A549 (cell line): ENCODE results near the gene DYNC1H1. TPM values are rescaled to one million over a fixed set of nuclear protein-coding genes. Genes with fewer than 3 reads are reported as not detected.

Experiments
- ATAC-seq, 2 experiments: fragments of 200-7000 bp in 1 of 2; fragments of >200 bp in 1 of 2; cut with Nextera tagmentation in 1 of 2; cut with Tn5 transposase in 1 of 2; 3 replicates each; pipeline versions ENCODE4 v1.8.0 to v1.9.1; 2018 to 2020; ENCODE audit warnings: mild to moderate bottlenecking in 1 of 2, moderate library complexity in 1 of 2
- CTCF ChIA-PET: fragments of 300-600 bp; sonication (Branson Sonifier 250); formaldehyde crosslinking; extraction: SDS; loops from one replicate; lab custom pipeline; 2021; ENCODE audit warnings: antibody characterized with exemption, inconsistent platforms; lab: Yijun Ruan, JAX
- POLR2A ChIA-PET: fragments of 350-600 bp; formaldehyde crosslinking; extraction: SDS; loops from one replicate; lab custom pipeline; 2021; ENCODE audit warnings: antibody characterized with exemption, inconsistent platforms; lab: Yijun Ruan, JAX
- DNase-seq, 2 experiments: peaks; one replicate each; pipeline versions ENCODE4 v3.0.0 to v3.0.0-alpha.2; 2011 to 2016; ENCODE audit warnings: low read depth in 1 of 2, low spot score in 1 of 2
- FAIRE-seq: peaks from 2 replicates; lab custom pipeline; 2011; peaks lifted over from hg19 to GRCh38; lab: Jason Lieb, UNC
- H3K27ac ChIP-seq, 2 experiments: fragments of >200 bp; sonication (Bioruptor Twin); formaldehyde crosslinking; 3 replicates each; pipeline ENCODE4 v1.5.1; 2016 to 2017
- H3K4me1 ChIP-seq: fragments of >200 bp; sonication (Bioruptor Twin); formaldehyde crosslinking; 3 replicates; pipeline ENCODE4 v1.6.1; 2016
- H3K4me2 ChIP-seq: fragments of >200 bp; sonication (Bioruptor Twin); formaldehyde crosslinking; 3 replicates; pipeline ENCODE4 v1.6.1; 2016
- H3K4me3 ChIP-seq: fragments of >200 bp; sonication (Bioruptor Twin); formaldehyde crosslinking; 3 replicates; pipeline ENCODE4 v1.5.1; 2016
- H3K9me3 ChIP-seq: fragments of >200 bp; sonication (Bioruptor Twin); formaldehyde crosslinking; 3 replicates; pipeline ENCODE4 v1.6.1; 2016
- ATOH8 ChIP-seq: fragments of 250-450 bp; sonication (Bioruptor Pico); IDR thresholded peaks from 2 replicates; pipeline ENCODE4 v1.5.0; 2020; ENCODE audit warnings: low read depth, mild to moderate bottlenecking, moderate library complexity
- BCL3 ChIP-seq: fragments of >200 bp; sonication (Bioruptor Twin); formaldehyde crosslinking; IDR thresholded peaks from 3 replicates; pipeline ENCODE4 v1.6.1; 2016
- BHLHE40 ChIP-seq: IDR thresholded peaks from 2 replicates; pipeline ENCODE4 v1.6.1; 2012; ENCODE audit warnings: low read depth, low read length, inconsistent platforms
- CBX2 ChIP-seq: fragments of 200-600 bp; sonication (generic); IDR thresholded peaks from 2 replicates; pipeline ENCODE4 v1.6.1; 2016; ENCODE audit warnings: low read depth, mild to moderate bottlenecking, borderline replicate concordance
- EHF ChIP-seq: fragments of 250-450 bp; sonication (Bioruptor Pico); IDR thresholded peaks from 2 replicates; pipeline ENCODE4 v1.5.0; 2020; ENCODE audit warnings: mild to moderate bottlenecking
- EHMT2 ChIP-seq: fragments of 200-600 bp; sonication (generic); IDR thresholded peaks from 2 replicates; pipeline ENCODE4 v1.6.1; 2016; ENCODE audit warnings: antibody characterized with exemption, low read depth, mild to moderate bottlenecking, moderate library complexity
- ESRRA ChIP-seq: fragments of 150-350 bp; IDR thresholded peaks from 2 replicates; pipeline ENCODE4 v1.6.1; 2014; ENCODE audit warnings: mild to moderate bottlenecking, low read length, borderline replicate concordance
- HOXB5 ChIP-seq: fragments of 250-450 bp; sonication (Bioruptor Pico); IDR thresholded peaks from 2 replicates; pipeline ENCODE4 v1.5.0; 2020; ENCODE audit warnings: mild to moderate bottlenecking, moderate library complexity
- JUN ChIP-seq, 2 experiments: fragments of >200 bp; sonication (Bioruptor Twin); formaldehyde crosslinking; IDR thresholded peaks; 2 replicates in 1 of 2; 3 replicates in 1 of 2; pipeline ENCODE4 v1.6.1; 2016 to 2017
- KDM1A ChIP-seq: fragments of 200-600 bp; sonication (generic); IDR thresholded peaks from 2 replicates; pipeline ENCODE4 v1.6.1; 2016; ENCODE audit warnings: low read depth, mild to moderate bottlenecking
- MAFK ChIP-seq: fragments of 450-650 bp; IDR thresholded peaks from 2 replicates; pipeline ENCODE4 v1.6.1; 2014; ENCODE audit not compliant: partially characterized antibody
- PHF8 ChIP-seq: fragments of 200-600 bp; sonication (generic); IDR thresholded peaks from 2 replicates; pipeline ENCODE4 v1.6.1; 2016; ENCODE audit warnings: low read depth, mild to moderate bottlenecking, antibody characterized with exemption, moderate library complexity, borderline replicate concordance
- POLR2AphosphoS2 ChIP-seq: conservative IDR thresholded peaks from 2 replicates; pipeline ENCODE4 v1.6.1; 2012; ENCODE audit warnings: low read length, improper control_type of control experiment, inconsistent platforms
- RAD21 ChIP-seq, 2 experiments: fragments of >200 bp in 1 of 2; sonication (Bioruptor Twin) in 1 of 2; formaldehyde crosslinking in 1 of 2; IDR thresholded peaks in 1 of 2; conservative IDR thresholded peaks in 1 of 2; 2 replicates in 1 of 2; 3 replicates in 1 of 2; pipeline ENCODE4 v1.6.1; 2012 to 2018; ENCODE audit warnings: inconsistent platforms in 1 of 2
- RARB ChIP-seq: fragments of 250-450 bp; sonication (Bioruptor Pico); IDR thresholded peaks from 2 replicates; pipeline ENCODE4 v1.8.0; 2021; ENCODE audit warnings: mild to moderate bottlenecking, moderate library complexity
- RCOR1 ChIP-seq: fragments of 150-350 bp; IDR thresholded peaks from 2 replicates; pipeline ENCODE4 v1.6.1; 2014; ENCODE audit warnings: antibody characterized with exemption, low read length, low read depth
- RFX5 ChIP-seq: fragments of 450-650 bp; IDR thresholded peaks from 2 replicates; pipeline ENCODE4 v1.7.1; 2014; ENCODE audit warnings: antibody characterized with exemption, mild to moderate bottlenecking, moderate library complexity
- USF2 ChIP-seq: fragments of 450-650 bp; IDR thresholded peaks from 2 replicates; pipeline ENCODE4 v1.6.1; 2014; ENCODE audit warnings: antibody characterized with exemption
- WGBS: methylation state at CpG from one replicate; pipeline ENCODE4 v1.1.6; 2017; ENCODE audit errors: missing lambda C conversion rate; 5-methylcytosine and 5-hydroxymethylcytosine counted together
- polyA plus RNA-seq, 4 experiments: library from polyadenylated mRNA; depleted of rRNA in 3 of 4; stranded (reverse); fragments of >200 nt; fragmentation: RNase III in 1 of 4; extraction: RNeasy Plus Mini Kit Qiagen cat#74134 plus additional on column Dnase treatment in 1 of 4; gene quantifications; 2 replicates in 3 of 4; 3 replicates in 1 of 4; pipeline ENCODE4 v1.2.3, GENCODE V29; 2011 to 2017
- TF ChIP-seq, protein P1 (sequence below): IDR thresholded peaks from 2 replicates; pipeline ENCODE4 v1.6.1; 2012
- TF ChIP-seq, protein P2 (sequence below): fragments of 200-600 bp; sonication (generic); IDR thresholded peaks from 2 replicates; pipeline ENCODE4 v1.6.1; 2016; ENCODE audit warnings: antibody characterized with exemption, mild to moderate bottlenecking, moderate library complexity

The DYNC1H1 gene
- polyA plus RNA-seq, 2 of the 4 experiments (the other 2 are of a cell fraction) = 177 to 187 TPM

DNA sequence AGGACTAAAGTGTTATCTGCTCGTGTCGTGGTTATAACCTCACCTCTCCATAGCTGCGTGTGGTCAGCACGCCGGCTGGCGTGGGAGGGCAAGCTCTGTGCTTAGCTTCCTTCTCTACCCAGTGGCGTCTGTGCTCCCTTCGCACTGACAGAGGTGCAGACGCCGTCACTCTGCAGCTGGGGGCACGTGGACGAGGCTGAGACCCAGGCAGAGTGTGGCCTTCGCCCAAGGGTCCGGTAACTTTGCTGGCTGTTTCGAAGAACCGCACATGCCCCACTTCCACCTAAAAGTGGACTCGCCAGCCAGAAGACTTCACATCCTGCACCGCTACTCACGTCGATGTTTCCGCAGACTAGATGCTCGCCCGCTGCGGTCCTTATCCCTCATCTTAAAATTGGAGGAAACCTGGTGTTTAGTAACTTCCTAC lies 35.9 kb upstream of the DYNC1H1 start:
- no peaks in the 10 kb centered on the region for H3K9me3 ChIP-seq
- ATAC-seq = no peak
- no peak overlapping the region for H3K4me2 ChIP-seq
- no peak overlapping the region for H3K27ac ChIP-seq
- ChIA-PET POLR2A (no interaction called here), CTCF (interaction anchor here (1.4 kb wide), 1 partner anchor 157 kb away, joined by 5 read pairs; no protein-coding TSS in a partner anchor)
- TF ChIP-seq KDM1A = no peak
- TF ChIP-seq EHF (CRISPR knock-in tag) = no peak
- TF ChIP-seq HOXB5 (CRISPR knock-in tag) = no peak
- no peak for TF ChIP-seq BCL3
- no peak overlapping the region for H3K4me3 ChIP-seq
- DNase-seq = no peak
- FAIRE-seq = no peak
- H3K4me1 ChIP-seq = no peaks in the 10 kb centered on the region
- WGBS = 95% methylated on average over 24 of the region's 24 CpGs

DNA sequence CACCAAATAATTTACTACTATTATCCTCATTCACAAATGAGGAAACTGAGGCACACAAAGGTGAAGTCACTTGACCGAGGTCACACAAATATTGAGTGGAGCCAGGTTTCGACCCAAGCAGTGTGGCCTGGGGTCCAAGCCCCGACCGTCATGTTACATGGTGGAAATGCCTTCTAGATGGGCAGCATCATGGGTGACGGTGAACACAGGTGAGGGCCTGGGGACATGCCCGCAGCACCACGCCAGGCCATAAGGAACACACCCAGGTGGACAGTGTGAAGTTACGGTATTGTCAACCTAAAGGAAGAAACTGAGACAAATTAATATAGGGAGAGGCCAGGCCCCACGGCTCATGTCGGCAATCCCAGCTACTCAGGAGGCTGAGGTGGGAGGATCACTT lies 35.3 kb upstream of the DYNC1H1 start:
- no peak overlapping the region for H3K27ac ChIP-seq
- FAIRE-seq (no peak), DNase-seq (no peak), ATAC-seq (no peak)
- 96% methylated on average over 10 of the region's 10 CpGs for WGBS
- H3K9me3 ChIP-seq = no peaks in the 10 kb centered on the region
- ChIA-PET CTCF (no interaction called here), POLR2A (no interaction called here)
- H3K4me2 ChIP-seq = no peak overlapping the region
- no peaks in the 10 kb centered on the region for H3K4me1 ChIP-seq
- TF ChIP-seq ATOH8 = no peak
- no peak for TF ChIP-seq JUN (IDR thresholded peaks at IDR 0.05)
- no peak for TF ChIP-seq ESRRA
- TF ChIP-seq RFX5 = no peak
- TF ChIP-seq KDM1A = no peak
- no peak for TF ChIP-seq EHMT2
- no peak for TF ChIP-seq MAFK
- no peak for TF ChIP-seq RAD21 (conservative IDR thresholded peaks at IDR 0.05 in 1 of 2, IDR thresholded peaks at IDR 0.05 in 1 of 2)
- TF ChIP-seq HOXB5 (CRISPR knock-in tag) = no peak
- no peak for TF ChIP-seq RCOR1
- TF ChIP-seq, protein P1, sequence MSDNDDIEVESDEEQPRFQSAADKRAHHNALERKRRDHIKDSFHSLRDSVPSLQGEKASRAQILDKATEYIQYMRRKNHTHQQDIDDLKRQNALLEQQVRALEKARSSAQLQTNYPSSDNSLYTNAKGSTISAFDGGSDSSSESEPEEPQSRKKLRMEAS = no peak
- no peak overlapping the region for H3K4me3 ChIP-seq

DNA sequence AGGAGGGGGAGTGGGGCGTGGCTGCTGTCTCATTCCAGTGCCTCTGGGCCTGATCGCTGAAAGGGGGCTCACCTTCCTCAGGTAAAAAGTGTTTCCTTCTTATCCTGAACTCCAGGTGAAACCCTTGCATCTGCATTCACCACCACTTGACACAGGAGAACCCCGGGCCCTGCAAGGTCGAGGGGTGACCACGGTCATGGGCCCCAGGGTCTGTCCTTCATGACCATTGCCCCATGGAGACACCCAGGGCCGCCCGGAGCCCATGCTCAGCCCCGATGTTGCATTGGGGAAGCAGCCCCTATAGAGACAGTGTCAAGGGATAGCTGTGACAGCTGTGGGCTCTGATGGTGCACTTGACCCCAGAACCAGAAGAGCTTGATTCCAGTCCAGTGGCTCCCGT lies 34.4 kb upstream of the DYNC1H1 start:
- ATAC-seq (no peak; a peak in 1 of 6 replicates), DNase-seq (no peak), FAIRE-seq (no peak)
- H3K4me1 ChIP-seq = no peaks in the 10 kb centered on the region
- ChIA-PET CTCF (no interaction called here), POLR2A (no interaction called here)
- H3K27ac ChIP-seq = no peak overlapping the region
- H3K9me3 ChIP-seq = no peaks in the 10 kb centered on the region
- no peak overlapping the region for H3K4me2 ChIP-seq
- no peak overlapping the region for H3K4me3 ChIP-seq
- 91% methylated on average over 9 of the region's 9 CpGs for WGBS
- no peak for TF ChIP-seq RARB
- no peak for TF ChIP-seq EHMT2
- TF ChIP-seq ESRRA = no peak
- no peak for TF ChIP-seq EHF (CRISPR knock-in tag)
- TF ChIP-seq CBX2 = no peak
- no peak for TF ChIP-seq PHF8
- TF ChIP-seq POLR2AphosphoS2 = no peak
- no peak for TF ChIP-seq BHLHE40

GRCh38 chr14:101932673-101933072 lies 31.7 kb upstream of the DYNC1H1 start:
- CTCF ChIA-PET = interaction anchor here (0.6 to 3.4 kb wide), 3 partner anchors 162 to 256 kb away, joined by 3 to 18 read pairs (median 4); no protein-coding TSS in a partner anchor
- POLR2A ChIA-PET = no interaction called here
- Histone ChIP-seq H3K4me1 (no peaks in the 10 kb centered on the region), H3K4me2 (no peak overlapping the region), H3K27ac (no peak overlapping the region), H3K9me3 (no peaks in the 10 kb centered on the region), H3K4me3 (no peak overlapping the region)
- no peak for DNase-seq
- no peak for FAIRE-seq
- WGBS = 58% methylated on average over 7 of the region's 7 CpGs
- no peak; a peak in 1 of 6 replicates for ATAC-seq
- peak; percentile 43; the same call in 1 of the 2 replicates for TF ChIP-seq USF2
- TF ChIP-seq, protein P2, sequence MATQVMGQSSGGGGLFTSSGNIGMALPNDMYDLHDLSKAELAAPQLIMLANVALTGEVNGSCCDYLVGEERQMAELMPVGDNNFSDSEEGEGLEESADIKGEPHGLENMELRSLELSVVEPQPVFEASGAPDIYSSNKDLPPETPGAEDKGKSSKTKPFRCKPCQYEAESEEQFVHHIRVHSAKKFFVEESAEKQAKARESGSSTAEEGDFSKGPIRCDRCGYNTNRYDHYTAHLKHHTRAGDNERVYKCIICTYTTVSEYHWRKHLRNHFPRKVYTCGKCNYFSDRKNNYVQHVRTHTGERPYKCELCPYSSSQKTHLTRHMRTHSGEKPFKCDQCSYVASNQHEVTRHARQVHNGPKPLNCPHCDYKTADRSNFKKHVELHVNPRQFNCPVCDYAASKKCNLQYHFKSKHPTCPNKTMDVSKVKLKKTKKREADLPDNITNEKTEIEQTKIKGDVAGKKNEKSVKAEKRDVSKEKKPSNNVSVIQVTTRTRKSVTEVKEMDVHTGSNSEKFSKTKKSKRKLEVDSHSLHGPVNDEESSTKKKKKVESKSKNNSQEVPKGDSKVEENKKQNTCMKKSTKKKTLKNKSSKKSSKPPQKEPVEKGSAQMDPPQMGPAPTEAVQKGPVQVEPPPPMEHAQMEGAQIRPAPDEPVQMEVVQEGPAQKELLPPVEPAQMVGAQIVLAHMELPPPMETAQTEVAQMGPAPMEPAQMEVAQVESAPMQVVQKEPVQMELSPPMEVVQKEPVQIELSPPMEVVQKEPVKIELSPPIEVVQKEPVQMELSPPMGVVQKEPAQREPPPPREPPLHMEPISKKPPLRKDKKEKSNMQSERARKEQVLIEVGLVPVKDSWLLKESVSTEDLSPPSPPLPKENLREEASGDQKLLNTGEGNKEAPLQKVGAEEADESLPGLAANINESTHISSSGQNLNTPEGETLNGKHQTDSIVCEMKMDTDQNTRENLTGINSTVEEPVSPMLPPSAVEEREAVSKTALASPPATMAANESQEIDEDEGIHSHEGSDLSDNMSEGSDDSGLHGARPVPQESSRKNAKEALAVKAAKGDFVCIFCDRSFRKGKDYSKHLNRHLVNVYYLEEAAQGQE = no peak
- no peak for TF ChIP-seq PHF8
